Stimulated activated CD8-positive, alpha-beta memory T cell treated with anti-CD3 and anti-CD28 coated beads, Interleukin-4, amount 100 ng/mL, for 48 hours (primary cell): ENCODE data around the gene ODF2.
A peak's percentile ranks its signal among the peaks of the same experiment; 100 is the strongest.
"Not testable (repeated sequence)": the region's sequence is repeated elsewhere in the genome, so short reads cannot be mapped to it uniquely, and the experiment has no call there.

ENCODE experiments used
- DNase-seq: peaks from one replicate; pipeline ENCODE4 v3.0.0-alpha.2; 2020

Gene ODF2

DNA sequence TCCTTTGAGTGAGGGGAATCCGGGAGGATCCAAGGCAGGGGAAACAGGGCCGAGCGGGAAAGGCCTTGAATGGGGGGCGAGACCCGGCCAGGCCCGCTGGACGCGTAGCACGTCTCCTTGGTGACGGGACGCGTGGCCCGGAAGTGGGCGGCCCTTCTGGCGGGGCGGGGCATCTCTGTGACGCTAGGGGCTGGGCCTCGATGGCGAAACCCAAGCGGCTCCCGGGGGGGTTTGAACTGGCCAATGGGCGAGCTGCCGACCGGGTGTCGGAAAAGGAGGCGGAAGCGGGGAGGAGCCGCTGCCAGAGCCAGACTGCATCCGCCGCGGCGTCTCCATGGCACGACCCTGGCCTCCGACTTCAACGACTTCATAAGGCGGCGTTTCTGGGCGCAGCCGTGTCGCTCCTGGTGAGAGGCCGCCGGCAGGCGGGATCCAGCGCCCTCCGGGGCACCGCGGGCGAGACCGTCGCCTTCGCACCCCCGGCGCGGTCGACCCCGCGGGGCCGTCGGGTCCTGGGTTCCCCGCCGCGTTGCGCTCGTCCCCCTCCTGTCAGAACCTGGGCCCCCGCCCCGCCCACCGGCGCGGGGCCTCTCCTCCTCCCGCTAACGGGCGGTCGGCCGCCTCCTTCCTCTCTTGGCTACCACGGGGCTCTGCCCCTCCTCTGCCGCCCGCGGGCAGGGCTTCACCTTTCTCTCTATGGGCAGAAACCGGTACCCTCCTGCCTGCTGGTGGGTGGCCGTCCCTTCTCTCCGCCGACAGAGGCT lies at the start of gene ODF2:
Gene ODF2 (plus strand): TSS at position 158 of the 764 bp plus-strand sequence. CDS start 86 bp downstream, at position 244.
- DNase-seq = peak; percentile 99

DNA sequence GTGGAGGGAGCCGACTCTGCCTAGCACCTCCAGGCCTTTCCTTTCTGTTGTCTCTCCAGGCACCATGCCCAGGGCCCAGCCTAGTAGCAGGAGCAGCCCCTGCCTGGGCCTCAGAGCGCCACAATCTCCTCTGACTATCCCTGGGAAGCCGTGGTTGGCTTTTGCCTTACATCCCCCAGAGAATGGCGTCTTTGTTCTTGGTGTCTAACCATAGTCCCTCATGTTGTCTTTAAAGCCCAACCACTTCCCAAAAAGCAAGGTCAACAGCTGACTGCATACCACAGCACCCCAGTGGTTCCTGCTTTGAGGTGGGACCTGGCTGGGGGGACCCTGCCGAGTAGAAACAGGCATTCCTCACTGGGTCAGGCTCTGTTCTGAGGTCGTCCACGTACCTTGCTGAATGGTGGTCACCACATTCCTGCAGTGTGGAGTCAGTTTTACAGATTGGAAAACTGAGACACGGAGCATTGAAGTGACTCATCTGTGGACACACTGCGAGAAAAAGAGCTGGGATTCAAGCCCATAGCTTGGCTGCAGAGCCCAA lies 48.9 kb upstream of the ODF2 start:
- no peak for DNase-seq

DNA sequence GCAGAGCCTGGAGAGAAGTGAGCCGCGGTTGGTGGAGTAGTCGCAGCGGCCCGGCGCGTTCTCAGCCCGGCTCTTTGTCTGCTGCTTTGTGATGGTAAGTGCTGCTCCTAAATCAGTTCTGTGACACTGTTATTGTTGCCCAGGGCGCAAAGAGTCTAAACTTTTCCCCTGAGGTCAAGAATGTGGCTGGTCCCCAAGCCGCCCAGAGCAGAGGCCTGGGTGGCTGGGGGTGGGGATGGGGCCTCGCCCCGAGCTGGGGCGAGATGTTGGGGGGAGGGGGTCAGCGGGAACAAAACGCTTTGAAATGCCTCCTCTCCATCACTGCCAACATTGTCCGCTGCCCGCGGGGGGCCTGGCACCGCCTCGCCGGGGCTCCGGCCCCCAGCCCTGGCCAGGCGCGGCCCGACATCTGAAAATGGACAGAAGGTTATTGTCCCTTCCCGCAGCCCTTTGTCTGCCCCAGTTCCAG lies 46.8 kb upstream of the ODF2 start:
- no peak for DNase-seq

DNA sequence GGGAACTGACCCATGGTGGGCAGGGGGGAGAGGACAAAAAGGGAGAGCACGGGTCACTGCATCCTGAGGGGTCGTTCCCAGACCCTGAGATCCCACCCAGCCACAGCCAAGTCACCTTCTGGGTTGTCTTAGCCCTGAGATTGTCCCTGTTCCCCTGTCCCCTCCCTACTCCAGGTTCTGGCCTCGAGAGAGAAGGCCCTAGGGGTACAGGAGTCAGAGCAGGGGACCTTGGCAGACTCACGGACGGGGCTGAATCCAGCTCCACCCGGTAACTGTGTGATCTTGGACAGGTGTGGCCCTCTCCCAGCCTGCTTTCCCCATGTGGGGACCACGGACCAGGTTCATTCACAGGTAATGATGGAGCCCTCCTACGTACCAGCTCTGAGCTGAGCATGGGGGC lies 46.4 kb upstream of the ODF2 start:
- DNase-seq = no peak

DNA sequence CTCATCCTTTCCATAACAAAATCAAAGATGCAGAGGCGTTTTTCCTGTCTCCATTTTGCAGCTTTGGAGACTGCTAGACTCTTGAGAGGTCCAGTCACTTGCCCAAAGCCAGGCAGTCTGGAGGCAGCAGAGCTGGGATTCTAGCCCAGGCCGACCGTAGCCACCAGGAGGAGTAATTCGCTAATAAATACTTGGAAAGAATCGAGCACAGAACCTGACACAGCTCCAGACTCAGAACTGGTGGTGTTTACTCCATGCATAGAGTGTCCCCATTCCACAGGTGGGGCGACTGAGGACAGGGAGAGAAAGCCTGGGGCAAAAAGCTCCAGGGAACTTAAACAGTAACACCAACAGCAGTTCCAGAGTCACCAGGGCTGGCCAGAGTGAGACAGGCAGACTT lies 45.8 kb upstream of the ODF2 start:
- DNase-seq = no peak

DNA sequence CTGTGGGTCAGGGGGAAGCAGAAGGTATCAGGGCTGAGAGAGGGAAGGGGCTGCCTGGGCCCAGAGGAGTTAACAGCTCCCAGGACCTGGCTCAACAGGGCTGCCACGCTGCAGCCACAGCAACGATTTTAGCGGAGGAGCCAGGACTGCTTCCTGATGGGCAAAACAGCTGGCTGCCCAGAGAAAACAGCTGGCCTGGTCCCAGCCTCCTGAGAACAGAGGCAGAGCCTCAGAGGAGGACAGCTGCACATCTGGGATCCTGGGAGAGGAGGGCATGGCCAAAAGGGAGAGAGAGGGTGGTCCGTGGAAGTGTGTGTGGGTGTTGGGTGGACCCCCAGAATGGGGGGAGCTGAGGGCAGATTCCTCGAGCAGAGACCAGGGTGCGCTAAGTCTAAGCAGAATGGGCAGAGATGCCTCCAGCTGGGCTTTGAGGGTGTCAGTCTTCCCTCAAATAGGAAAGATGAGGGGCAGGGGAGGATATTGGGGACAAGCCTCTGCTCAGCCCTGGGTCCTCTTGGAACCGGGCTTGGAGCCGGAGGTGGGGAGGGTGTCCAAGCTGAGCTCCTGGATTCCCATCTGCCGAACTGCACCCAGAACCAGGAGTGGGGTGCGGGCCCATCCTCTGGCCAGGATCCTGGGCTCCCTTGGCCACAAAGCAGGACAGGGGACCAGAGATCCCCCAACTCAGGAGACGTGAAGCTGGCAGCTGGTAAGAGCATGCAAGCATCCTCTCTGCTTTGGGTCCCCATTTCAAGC lies 44.3 kb upstream of the ODF2 start:
- no peak for DNase-seq

DNA sequence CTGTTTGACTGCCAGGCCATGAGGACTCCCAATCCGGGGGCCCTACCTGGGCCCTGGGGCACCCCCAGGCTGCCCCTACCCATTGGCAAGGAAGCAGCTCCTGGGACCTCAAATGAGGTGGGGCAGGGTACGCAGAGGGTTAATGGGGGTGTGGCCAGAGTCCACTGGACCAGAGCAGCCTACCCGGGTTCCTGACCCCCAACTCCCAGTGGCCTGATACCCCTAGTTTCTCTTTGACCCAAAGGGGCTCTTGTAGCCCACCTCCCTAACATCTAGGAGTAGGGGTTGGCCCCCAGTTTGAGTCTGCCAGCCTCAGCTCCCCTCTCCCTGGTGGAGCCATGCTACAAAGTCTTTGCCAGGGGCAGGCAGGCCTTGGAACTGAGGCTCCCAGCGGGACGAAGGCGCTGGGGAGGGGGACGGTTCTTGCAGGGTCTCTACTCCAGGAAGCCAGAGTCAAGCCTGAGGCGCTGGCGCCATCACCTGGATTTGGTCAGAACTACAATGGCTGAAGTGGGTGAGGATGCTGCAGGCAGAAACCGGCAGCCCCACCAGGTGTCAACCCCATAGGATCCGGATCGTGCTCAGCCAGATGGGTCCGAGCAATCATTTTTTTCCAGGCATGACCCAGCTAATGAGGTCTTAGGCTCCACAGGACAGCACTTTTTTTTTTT lies 43.6 kb upstream of the ODF2 start:
- peak; percentile 81 for DNase-seq

DNA sequence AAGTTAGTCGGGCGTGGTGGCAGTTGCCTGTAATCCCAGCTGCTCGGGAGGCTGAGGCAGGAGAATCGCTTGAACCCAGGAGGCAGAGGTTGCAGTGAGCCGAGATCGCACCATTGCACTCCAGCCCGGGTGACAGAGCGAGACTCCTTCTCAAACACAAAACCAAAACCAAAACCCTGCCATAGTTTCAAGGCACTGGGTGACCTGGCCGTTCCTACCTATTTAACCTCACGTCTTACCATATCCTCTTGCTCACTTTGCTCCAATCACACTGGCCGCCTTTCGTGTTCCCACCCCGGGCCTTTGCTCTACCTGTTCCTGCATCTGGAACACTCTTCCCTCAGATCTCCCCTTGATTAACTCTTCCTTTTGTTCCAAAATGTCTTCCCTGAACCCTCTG lies 42.1 kb upstream of the ODF2 start:
- DNase-seq = not testable (repeated sequence)

DNA sequence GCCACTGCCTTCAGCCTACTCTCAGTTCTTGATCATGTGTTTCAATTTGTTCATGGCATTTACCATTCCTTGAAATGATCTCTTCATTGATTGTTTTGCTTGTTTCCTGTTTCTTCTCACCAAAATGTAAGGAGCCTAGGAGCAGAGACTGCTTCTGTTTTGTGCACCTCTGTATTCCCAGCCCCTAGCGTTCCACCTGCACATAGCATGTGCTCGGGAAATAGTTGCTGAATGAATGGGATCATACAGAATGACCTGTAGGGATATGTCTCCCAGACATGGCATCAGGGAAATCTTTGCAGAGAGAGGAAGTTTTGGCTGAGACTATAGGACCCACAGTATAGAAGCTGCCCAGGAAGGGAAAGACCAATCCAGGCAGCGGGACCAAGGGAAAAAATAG lies 41.3 kb upstream of the ODF2 start:
- DNase-seq = no peak

DNA sequence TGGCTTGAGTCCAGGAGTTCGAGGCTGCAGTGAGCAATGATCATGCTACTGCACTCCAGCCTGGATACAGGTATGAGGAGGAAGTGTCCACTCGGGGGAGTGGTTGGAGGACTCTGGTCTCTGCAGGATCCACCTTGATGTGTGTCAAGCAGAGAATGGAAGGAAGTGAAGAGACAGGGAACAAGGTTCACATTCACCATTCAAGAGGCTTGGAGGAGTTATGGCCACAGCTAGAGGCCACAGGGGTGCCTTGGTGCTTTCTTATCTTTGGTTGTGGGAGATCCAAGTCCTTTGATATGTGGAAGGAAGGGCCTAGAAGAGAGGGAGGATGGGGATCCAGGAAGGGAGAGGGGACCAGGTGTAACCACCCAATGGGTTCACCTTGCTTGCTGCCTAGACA lies 40.5 kb upstream of the ODF2 start:
- no peak for DNase-seq

DNA sequence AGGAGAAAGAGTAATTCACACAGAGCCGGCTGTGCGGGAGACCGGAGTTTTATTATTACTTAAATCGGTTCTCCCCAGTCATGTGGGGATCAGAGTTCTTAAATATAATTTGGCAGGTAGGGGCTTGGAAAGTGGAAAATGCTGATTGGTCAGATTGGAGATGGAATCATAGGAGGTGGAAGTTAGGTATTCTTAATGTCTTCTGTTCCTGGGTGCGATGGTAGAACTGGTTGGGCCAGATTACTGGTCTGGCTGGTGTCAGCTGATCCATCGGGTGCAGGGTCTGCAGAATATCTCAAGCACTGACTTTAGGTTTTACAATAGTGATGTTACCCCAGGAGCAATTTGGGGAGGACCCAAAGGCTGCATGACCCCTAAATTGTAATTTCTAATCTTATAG lies 39.8 kb upstream of the ODF2 start:
- DNase-seq = no peak

DNA sequence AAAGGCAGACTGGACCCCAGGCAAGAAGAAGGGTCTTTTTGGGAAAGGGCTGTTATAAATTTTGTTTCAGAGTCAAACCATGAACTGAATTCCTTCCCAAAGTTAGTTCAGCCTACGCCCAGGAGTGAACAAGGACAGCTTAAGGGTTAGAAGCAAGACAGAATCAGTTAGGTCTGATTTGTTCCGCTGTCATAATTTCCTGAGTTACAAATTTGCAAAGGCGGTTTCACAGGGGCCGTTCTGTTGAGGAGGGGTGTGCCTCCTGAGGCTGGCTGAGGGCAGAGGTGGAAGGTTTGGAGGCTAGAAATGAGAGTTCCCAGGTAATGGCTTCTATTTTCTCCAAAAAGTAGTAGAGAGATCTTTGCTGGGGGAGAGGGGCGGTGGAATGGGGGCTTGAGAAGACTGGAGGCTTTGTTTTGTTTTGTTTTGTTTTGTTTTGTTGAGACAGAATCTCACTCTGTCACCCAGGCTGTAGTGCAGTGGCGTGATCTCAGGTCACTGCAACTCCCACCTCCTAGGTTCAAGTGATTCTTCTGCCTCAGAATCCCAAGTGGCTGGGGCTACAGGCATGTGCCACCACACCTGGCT lies 39.3 kb upstream of the ODF2 start:
- no peak for DNase-seq

DNA sequence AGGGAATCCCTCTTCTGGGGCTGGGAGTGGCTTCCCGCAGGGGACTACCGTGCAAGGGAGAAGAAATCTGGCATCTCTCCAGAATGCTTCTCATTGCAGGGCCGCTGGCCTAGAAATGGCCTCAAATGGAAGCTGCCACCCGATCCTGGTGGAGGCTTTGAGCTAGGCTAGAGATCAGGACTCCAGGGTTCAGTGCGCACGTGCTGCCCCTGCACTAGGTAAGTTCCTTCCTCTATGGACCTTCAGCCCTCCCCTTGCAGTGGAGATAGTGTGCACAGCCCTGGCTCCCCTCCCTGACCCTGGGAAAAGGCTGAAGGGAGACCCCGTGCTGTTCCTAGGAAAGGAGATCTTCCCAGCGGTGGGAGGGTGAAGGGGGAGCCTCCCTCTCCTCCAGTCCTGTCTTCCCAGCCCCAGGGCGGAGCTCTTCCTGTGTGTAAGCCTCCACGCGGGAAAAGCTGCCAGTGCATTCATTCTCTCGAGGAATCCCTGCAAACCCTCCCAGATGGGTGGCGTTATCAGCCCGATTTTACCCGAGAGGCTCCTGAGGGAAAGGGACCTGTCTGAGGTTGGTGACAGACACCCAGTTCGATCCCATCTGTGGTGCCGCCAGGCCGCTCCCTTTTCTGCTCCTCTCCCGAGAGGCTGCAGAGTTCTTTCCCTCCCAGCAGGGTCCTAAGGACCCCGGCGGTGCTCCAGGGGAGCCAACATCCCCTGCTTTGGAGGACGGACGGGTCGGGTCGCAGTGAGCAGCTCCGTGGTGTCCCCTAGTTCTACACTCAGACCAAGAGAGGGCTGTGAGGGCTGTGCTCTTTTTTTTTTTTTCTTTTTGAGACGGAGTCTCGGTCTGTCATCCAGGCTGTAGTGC lies 36.5 kb upstream of the ODF2 start:
- DNase-seq = no peak

DNA sequence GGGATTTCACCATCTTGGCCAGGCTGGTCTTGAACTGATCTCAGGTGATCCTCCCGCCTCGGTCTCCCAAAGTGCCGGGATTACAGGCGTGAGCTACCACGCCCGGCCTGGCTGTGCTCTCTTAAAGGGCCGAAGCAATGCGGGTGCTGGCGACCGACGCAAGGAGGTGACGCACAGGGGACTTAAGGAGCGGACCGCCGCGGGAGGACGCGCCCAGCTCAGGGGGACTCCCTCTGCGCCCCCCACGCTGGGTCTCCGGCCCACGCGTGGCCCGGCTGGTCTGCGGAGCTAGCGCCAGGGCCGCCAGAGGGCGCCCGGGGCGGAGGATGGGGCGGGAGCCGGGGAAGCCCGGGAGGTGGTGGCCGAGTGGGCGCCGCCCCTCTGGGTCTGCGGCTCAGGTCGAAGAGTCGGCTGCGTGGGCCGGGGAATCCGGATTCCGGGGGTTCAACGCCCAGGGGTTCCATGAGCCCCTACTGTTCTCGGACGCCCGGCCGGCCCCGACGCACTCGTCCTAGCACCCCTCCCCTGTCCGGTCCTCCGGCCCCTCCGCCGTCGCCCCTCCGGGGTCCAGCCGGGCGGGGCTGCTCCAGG lies 35.7 kb upstream of the ODF2 start:
- DNase-seq = peak; percentile 81

DNA sequence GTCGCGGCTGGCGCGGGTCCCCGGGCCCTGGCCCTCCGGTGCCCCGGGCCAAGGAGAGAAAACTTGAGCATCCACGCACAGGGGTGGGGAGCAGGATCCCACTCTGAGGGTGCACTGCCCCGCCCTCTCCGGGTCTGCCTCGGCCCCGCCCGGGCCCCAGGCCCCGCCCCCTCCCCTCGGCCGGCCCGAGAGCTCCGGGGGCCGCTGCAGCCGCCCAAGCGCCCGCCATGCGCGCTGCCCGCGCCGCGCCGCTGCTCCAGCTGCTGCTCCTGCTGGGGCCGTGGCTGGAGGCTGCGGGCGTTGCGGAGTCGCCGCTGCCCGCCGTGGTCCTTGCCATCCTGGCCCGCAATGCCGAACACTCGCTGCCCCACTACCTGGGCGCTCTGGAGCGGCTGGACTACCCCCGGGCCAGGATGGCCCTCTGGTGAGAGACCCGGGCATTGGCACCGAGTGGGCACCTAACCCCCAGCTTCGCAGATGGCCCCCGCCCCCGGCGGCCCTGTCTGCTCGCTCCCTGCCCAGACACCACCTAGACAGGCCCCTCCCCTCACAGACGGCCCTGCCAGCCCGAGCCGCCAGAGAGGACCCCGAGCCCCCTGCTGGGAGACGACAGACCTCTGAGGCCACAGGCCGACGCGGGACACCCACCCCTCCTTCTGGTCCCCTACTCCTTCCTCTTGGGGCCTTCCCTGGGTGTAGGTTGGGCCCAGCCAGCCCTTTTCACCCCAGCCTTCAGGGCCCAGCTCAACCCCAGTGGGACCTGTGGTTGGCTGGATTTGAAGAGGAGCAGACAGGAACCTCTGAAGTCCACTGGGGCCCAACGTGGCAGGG lies 34.9 kb upstream of the ODF2 start, which contains the start of gene CERCAM:
Gene CERCAM (plus strand): TSS at position 207 of the 831 bp plus-strand sequence. CDS start 21 bp downstream, at position 228.
- DNase-seq = peak; percentile 70

DNA sequence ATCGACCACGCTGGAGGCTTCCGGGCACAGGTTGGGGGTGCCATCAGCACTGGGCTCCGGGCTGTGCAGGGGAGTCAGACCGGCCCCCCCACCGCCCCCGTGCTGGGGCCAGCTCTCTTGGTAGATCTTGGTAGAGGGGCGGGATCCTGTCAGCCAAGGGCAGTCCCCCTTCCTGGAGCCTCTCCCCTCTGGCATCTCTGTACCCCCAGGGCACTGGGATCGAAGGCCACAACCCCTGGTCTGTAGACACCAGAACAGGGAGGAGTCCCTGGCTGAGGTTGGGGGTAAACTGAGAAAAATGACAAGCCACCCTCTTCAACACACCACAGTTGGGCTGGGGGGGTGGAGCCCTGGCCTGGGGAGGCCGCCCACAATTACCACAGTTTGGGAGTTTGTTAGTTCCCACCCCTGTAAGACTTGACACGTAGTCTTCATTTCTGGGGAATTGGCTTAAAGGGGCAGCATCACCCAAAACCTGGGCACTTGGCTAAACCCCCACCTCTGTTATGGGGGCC lies 34.3 kb upstream of the ODF2 start:
- peak; percentile 29 for DNase-seq

DNA sequence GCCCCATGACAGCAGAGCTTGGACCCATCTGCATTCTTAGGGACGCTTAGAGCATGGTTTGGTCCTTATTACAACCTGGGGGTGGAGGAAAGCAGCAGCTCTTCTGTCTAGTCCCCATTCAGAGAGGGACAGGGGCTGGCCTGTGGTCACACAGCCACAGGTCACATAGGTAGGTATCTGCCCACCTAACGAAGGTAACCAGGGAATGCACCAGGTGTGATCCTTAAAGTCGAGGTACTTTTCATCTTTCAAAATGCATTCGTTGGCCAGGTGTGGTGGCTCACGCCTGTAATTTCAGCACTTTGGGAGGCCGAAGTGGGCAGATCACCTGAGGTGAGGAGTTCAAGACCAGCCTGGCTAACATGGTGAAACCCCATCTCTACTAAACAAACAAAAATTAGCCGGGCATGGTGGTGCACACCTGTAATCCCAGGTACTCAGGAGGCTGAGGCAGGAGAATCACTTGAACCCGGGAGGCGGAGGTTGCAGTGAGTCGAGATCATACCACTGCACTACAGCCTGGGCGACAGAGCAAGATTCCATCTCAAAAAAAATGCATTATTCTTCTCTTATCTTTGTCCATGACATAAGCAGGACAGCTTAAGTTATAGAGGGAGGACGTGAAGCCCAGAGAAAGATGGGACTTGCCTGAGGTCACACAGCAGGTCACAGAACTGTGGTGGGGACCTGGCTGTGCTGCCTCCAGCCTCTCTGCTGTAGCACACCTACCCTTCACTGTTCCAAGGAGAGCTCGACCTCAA lies 33.6 kb upstream of the ODF2 start:
- not testable (repeated sequence) for DNase-seq

DNA sequence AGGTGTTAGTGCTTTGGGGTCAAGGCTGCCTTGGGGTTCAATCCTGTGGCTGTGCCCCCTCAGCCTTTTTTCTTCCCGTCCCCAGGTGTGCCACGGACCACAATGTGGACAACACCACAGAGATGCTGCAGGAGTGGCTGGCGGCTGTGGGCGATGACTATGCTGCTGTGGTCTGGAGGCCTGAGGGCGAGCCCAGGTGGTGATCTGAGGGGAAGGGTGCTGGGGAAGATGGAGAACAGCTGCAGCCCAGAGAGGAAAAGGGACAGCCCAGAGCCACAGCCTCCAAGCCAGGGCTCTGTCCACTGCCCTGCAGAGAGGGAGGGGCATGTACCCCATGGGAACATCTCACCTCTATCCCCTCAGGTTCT lies 33.0 kb upstream of the ODF2 start:
- DNase-seq = no peak

DNA sequence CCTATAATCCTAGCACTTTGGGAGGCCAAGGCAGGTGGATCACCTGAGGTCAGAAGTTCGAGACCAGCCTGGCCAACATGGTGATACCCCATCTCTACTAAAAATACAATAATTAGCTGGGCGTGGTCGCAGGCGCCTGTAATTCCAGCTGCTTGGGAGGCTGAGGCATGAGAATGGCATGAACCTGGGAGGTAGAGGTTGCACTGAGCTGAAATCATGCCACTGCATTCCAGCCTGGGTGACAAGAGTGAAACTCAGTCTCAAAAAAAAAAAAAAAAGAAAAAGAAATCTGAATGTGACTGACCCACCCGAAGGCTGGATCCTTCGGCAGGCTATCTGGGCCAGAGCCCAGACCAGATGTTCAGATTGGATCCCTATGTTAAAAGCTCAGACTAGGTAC lies 32.5 kb upstream of the ODF2 start:
- not testable (repeated sequence) for DNase-seq
